Neutrophil (primary cell): Measurements from ENCODE around the gene AFAP1L2.

Experiments used
- H3K27ac ChIP-seq: fragments of 200-600 bp; sonication (generic); 2 replicates; pipeline ENCODE4 v1.5.1; 2016; ENCODE audit warnings: mild to moderate bottlenecking, moderate library complexity
- H3K27me3 ChIP-seq: fragments of 200-600 bp; sonication (generic); 2 replicates; pipeline ENCODE4 v1.6.0; 2016; ENCODE audit warnings: mild to moderate bottlenecking
- H3K36me3 ChIP-seq: fragments of 200-600 bp; sonication (generic); 2 replicates; pipeline ENCODE4 v1.5.1; 2017
- H3K4me1 ChIP-seq, 2 experiments: fragments of 200-600 bp in 1 of 2; sonication (generic) in 1 of 2; 1 replicate in 1 of 2; 2 replicates in 1 of 2; pipeline versions ENCODE4 v1.5.1 to v1.6.1; 2013 to 2016; ENCODE audit warnings: low read depth in 1 of 2, low read length in 1 of 2, mild to moderate bottlenecking in 1 of 2, moderate library complexity in 1 of 2; ENCODE audit not compliant: control insufficient read depth in 1 of 2, insufficient read depth in 1 of 2
- H3K4me3 ChIP-seq, 2 experiments: fragments of 200-600 bp in 1 of 2; sonication (generic) in 1 of 2; 1 replicate in 1 of 2; 2 replicates in 1 of 2; pipeline ENCODE4 v1.5.1; 2013 to 2016; ENCODE audit warnings: low read depth in 1 of 2, low read length in 1 of 2, mild to moderate bottlenecking in 1 of 2, moderate library complexity in 1 of 2
- H3K9me3 ChIP-seq: fragments of 200-600 bp; sonication (generic); 2 replicates; pipeline ENCODE4 v1.5.1; 2016
- CTCF ChIP-seq: fragments of 200-600 bp; sonication (generic); IDR thresholded peaks from 2 replicates; pipeline ENCODE4 v1.5.1; 2016; ENCODE audit warnings: antibody characterized with exemption

AFAP1L2 gene

DNA sequence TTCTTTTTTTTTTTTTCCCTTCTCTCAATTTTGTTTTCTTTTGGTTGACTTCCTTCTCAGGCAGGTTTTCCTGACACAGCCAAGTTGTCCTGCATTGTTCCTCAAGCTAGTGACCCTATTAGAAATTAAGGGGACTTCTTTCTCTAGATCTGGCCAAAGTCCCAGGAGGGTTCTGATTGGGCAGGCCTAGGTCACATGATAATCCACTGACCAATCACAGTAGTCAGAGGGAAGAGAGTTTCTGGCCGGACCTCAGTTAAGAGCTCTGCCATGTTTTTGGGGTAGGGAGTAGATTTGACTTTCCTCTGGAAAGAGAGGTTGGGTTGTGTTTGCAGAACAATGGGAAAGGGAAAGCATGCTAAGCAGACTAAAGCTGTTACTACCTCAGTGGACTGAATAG is 149.1 kb downstream of the AFAP1L2 start:
- no peaks in the 10 kb centered on the region for H3K27me3 ChIP-seq
- no peak overlapping the region for H3K4me3 ChIP-seq
- H3K36me3 ChIP-seq, result no peaks in the 10 kb centered on the region
- H3K4me1 ChIP-seq, result no peaks in the 10 kb centered on the region
- TF ChIP-seq CTCF, result no peak
- H3K9me3 ChIP-seq, result no peaks in the 10 kb centered on the region
- no peak overlapping the region for H3K27ac ChIP-seq

- Histone ChIP-seq H3K27me3 (no peaks in the 10 kb centered on the region), H3K4me3 (no peak overlapping the region)
- no peak for TF ChIP-seq CTCF
Measured at GRCh38 chr10:114252883-114253282, 151.4 kb downstream of the AFAP1L2 start.

GRCh38 chr10:114252092-114252491 is 152.2 kb downstream of the AFAP1L2 start:
- no peaks in the 10 kb centered on the region for H3K36me3 ChIP-seq
- H3K4me3 ChIP-seq, result no peak overlapping the region
- TF ChIP-seq CTCF, result no peak
- H3K27ac ChIP-seq, result no peak overlapping the region
- H3K9me3 ChIP-seq, result no peaks in the 10 kb centered on the region
- no peaks in the 10 kb centered on the region for H3K27me3 ChIP-seq
- H3K4me1 ChIP-seq, result no peaks in the 10 kb centered on the region

More at GRCh38 chr10:114252883-114253282, 151.4 kb downstream of the AFAP1L2 start:
- H3K9me3 ChIP-seq, result no peaks in the 10 kb centered on the region
- no peaks in the 10 kb centered on the region for H3K36me3 ChIP-seq
- no peaks in the 10 kb centered on the region for H3K4me1 ChIP-seq
- H3K27ac ChIP-seq, result no peak overlapping the region

- no peaks in the 10 kb centered on the region for H3K9me3 ChIP-seq
- TF ChIP-seq CTCF, result no peak
- no peak overlapping the region for H3K27ac ChIP-seq
- H3K36me3 ChIP-seq, result no peaks in the 10 kb centered on the region
- H3K4me3 ChIP-seq, result no peak overlapping the region
- no peaks in the 10 kb centered on the region for H3K27me3 ChIP-seq
- H3K4me1 ChIP-seq, result no peaks in the 10 kb centered on the region
Measured at GRCh38 chr10:114250716-114251115, 153.6 kb downstream of the AFAP1L2 start.

DNA sequence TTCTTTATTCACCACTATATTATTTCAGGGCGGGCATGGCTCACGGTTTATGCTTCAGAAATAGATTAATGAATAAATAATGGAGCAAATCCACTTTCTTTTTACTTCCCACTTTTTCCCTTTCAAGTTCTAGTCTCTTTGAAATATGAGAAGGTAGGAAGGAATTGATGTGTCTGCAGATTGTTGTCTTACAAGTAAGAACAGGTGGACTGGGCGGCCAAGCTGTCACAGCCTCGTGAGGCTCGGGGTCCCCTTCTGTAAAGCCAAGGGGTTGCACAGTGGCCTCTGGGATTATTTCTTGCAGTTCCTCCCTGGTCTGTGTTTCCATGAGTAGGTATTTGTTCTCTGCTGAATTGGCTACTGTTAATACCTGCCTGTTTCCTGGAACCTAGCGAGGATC is 154.1 kb downstream of the AFAP1L2 start:
- Histone ChIP-seq H3K27ac (no peak overlapping the region), H3K9me3 (no peaks in the 10 kb centered on the region), H3K4me1 (no peaks in the 10 kb centered on the region), H3K4me3 (no peak overlapping the region), H3K36me3 (no peaks in the 10 kb centered on the region), H3K27me3 (peaks cover 3% of the 10 kb centered on the region)
- no peak for TF ChIP-seq CTCF

- no peak for TF ChIP-seq CTCF
- no peak overlapping the region for H3K27ac ChIP-seq
- no peak overlapping the region for H3K4me3 ChIP-seq
- no peaks in the 10 kb centered on the region for H3K36me3 ChIP-seq
- no peaks in the 10 kb centered on the region for H3K4me1 ChIP-seq
- no peaks in the 10 kb centered on the region for H3K9me3 ChIP-seq
- peaks cover 38% of the 10 kb centered on the region for H3K27me3 ChIP-seq
Measured at GRCh38 chr10:114246679-114247305, 157.5 kb downstream of the AFAP1L2 start.
